MM.1S (cell line): ENCODE data around the gene E2F3.

ENCODE experiments used
- CTCF ChIP-seq: fragments of 300-600 bp; sonication (generic); IDR thresholded peaks from 2 replicates; pipeline ENCODE4 v1.5.1; 2016; ENCODE audit warnings: antibody characterized with exemption, low read length, mixed read lengths
- EZH2 ChIP-seq: fragments of 300-600 bp; sonication (generic); optimal IDR thresholded peaks from 2 replicates; pipeline ENCODE3; 2017; ENCODE audit warnings: low read depth, mild to moderate bottlenecking, antibody characterized with exemption, low read length, mixed read lengths
- EZH2phosphoT487 ChIP-seq: fragments of 300-600 bp; sonication (generic); IDR thresholded peaks from 2 replicates; pipeline ENCODE4 v1.6.1; 2018; ENCODE audit warnings: antibody characterized with exemption, low read length

- no peak for TF ChIP-seq CTCF
- no peak for TF ChIP-seq EZH2phosphoT487
- no peak for TF ChIP-seq EZH2
These were observed 39.6 kb downstream of the E2F3 start for GRCh38 chr6:20441236-20441635.
